OCI-M2 (cell line): Measurements from ENCODE around the gene RBL1.
"Not testable (repeated sequence)": the region's sequence is repeated elsewhere in the genome, so short reads cannot be mapped to it uniquely, and the experiment has no call there.

ENCODE experiments used
- DNase-seq: peaks from one replicate; lab custom pipeline; 2025; ENCODE audit not compliant: unreplicated experiment; lab: John Stamatoyannopoulos, UW

The RBL1 gene

DNA sequence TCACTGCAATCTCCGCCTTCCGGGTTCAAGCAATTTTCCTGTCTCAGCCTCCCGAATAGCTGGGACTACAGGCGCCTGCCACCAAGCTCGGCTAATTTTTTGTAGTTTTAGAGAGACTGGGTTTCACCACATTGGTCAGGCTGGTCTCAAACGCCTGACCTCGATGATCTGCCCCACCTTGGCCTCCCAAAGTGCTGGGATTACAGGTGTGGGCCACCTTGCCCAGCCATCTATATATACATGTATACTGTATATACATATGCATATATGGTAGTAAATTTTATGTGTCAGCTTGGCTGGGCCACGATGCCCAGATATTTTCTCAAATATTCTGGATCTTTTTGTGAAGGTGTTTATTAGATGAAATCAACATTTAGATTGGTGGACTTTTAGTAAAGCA, 18.8 kb downstream of the RBL1 start:
- no peak for DNase-seq

DNA sequence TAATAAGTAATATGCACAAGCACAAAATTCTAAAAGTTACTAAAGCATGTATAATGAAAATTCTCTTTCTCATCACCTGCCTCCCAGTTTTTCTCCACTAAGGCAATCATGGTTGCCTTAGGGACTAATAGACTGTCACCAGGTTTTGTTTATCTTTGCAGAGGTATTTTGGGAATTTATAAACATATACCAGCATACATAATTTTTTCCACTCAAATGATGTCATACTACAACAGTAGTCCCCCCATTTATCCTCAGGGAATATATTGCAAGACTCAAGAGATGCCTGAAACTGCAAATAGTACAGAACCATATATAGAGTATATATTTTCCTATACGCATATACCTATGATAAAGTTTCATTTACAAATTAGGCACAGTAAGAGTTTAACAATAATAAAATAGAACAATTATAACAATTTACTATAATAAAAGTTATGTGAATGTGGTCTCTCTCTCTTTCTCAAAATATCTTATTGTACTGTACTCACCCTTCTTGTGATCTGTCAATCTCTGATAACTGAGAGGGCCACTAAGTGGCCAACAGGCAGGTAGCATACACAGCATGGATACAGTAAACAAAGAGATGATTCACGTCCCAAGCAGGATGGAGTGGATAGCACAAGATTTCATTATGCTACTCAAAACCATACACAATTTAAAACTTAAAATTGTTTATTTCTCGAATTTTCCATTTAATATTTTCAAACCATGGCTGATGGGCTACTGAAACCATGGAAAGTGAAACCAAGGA, 19.7 kb downstream of the RBL1 start:
- DNase-seq = no peak

DNA sequence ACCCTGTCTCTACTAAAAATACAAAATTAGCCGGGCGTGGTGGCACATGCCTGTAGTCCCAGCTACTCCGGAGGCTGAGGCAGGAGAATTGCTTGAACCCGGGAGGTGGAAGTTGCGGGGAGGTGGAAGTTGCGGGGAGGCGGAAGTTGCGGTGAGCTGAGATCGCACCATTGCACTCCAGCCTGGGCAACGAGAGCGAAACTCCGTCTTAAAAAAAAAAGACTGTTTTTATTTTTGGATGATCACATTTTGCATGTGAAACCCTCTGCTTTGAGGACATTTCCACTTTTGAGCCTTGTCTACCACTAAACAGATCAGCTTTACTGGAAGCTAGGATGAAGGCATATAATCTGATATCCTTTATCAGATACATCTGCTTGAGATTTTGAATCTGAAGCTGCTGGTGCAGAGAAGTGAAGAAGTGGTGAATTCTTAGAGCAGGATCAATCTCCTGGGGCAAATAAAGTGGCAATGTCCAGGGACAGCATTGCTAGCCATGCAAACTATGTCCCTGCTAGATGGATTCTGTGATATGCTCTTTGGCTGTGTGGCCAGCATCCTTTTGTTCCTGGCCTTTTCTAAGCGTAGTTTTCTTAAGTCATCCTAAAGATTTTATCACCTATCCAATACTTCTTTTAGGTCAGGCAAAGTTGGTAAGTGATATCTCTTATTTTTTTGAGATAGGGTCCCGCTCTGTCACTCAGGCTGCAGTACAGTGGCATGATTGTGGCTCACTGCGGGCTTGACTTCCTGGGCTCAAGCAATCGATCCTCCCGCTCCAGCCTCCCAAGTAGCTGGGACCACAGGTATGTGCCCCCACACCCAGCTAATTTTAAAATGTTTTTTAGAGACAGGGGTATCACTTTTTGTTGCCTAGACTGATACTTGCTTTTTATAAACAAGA, 23.3 kb downstream of the RBL1 start:
- no peak for DNase-seq

DNA sequence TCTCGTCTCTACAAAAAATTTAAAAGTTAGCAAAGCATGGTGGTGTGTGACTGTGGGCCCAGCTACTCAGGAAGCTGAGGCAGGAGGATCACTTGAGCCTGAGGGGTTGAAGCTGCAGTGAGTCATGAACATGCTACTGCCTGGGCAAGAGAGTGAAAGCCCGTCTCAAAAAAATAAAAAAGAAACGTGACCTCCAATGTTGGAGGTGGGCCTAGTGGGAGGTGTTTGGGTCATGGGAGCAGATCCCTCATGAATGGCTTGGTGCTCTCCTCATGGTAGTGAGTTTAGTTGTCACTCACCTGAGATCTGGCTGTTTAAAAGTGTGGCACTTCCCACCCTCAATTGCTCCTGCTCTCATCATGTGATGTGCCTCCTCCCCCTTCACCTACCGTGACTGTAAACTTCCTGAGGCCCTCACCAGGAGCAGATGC, 24.3 kb downstream of the RBL1 start:
- DNase-seq = no peak

DNA sequence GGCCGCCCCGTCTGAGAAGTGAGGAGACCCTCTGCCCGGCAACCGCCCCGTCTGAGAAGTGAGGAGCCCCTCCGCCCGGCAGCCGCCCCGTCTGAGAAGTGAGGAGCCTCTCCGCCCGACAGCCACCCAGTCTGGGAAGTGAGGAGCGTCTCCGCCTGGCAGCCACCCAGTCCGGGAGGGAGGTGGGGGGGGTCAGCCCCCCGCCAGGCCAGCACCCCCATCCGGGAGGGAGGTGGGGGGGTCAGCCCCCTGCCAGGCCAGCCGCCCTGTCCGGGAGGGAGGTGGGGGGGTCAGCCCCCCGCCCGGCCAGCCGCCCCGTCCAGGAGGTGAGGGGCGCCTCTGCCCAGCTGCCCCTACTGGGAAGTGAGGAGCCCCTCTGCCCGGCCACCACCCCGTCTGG, 26.2 kb downstream of the RBL1 start:
- not testable (repeated sequence) for DNase-seq

DNA sequence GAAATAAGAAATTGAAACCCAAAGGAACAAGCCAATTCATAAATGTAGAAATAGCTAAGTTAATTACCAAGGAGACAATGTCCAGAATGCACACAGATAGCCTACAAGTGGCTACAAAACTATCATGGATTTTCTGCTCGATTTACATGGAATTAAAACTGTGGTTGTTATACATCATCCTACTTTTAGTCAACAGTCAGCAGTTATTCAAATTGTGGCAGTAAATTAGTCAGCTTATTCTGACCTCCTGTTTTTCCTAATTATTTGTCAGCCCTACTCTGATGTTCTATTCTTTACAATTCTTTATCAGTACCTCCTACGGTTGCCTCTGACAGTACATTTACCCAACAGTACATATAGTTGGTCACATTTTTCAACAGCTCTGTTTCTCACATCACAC, 29.6 kb downstream of the RBL1 start:
- no peak for DNase-seq

DNA sequence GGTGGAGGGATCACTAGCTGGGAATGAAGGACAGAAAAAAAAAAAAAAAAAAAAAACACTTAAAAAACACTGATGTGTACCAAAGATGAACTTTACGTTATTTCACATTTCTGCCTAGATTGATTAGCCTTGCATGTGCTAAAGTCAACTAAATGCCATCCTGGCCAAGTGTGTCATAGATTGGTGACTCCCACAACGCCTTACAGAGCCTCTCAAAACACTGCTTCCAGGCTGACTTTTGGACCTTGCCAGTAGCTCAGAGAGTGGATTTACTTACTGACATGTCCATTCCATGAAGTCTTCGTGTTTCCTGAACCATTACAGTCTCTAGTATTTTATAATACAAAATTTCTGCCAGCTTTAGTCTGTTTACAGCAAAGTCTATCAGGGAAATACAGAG, 40.5 kb downstream of the RBL1 start:
- DNase-seq = no peak

DNA sequence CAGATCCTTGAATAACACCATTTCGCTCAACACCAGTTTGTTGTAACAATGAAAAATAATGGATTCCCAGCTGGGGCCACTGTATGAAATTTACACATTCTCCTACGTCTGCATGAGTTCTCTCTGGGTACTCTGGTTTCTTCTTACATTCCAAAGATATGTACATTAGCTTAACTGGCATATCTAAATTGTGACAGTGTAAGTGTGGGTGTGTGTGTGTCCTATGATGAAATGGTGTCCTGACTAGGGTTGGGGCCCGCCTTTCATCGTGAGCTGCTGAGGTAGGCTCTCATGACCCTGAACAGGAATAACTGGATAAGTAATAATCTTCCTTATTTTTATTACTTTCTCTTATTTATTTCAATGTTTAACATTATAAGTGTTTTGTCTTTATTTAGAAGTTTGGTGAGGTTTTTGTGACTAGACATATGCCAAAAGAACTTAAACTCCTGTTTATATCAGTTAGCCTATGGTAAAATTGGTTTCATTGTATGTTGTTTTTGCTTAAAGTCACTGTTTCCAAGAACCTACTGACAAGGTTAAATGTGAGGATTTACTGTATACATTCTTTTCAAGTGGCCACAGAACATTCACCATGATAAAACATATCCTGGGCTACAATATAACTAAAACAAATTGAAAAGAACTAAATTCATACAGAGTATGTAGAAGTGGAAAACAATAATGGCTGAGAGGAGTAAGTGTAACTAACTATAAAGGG, 42.4 kb downstream of the RBL1 start:
- DNase-seq = no peak

DNA sequence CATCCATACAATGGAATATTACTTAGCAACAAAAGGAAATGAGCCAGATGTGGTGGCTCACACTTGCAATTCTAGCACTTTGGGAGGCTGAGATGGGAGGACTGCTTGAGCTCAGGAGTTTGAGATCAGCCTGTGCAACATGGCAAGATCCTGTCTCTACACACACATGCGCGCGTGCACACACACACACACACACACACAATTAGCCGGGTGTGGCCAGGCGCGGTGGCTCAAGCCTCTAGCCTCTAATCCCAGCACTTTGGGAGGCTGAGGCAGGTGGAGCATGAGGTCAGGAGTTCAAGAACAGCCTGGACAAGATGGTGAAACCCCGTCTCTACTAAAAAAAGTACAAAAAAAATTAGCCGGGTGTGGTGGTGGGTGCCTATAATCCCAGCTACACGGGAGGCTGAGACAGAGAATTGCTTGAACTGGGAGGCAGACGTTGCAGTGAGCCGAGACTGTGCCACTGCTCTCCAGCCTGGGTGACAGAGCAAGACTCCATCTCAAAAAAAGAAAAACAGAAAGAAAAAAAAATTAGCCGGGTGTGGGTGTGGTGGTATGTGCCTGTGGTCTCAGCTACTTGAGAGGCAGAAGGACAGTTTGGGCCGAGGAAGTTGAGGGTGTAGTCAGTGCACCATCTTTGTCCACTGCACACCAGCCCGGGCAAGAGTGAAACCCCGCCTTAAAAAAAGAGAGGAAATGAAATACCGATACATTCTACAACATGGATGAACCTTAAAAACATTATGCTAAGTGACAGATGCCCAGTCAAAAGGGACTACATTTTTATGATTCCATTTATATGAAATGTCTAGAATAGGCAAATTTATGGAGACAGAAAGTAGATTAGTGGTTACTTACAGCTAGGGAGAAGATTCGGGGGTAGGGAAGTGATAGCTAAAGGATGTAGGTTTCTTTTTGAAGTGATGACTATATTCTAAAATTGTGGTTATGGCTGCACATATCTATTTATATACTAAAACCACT, 52.5 kb downstream of the RBL1 start:
- DNase-seq = no peak

DNA sequence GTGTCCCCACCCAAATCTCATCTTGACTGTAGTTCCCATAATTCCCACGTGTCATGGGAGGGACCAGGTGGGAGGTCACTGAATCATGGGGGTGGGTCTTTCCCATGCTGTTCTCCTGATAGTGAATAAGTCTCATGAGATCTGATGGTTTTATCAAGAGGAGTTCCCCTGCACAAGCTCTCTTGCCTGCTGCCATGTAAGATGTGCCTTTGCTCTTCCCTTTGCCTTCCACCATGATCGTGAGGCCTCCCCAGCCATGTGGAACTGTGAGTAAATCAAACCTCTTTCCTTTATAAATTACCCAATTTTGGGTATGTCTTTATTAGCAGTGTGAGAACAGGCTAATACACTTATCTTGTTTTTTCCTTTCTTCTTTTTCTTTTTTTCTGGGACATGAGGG, 56.4 kb downstream of the RBL1 start:
- DNase-seq = not testable (repeated sequence)

DNA sequence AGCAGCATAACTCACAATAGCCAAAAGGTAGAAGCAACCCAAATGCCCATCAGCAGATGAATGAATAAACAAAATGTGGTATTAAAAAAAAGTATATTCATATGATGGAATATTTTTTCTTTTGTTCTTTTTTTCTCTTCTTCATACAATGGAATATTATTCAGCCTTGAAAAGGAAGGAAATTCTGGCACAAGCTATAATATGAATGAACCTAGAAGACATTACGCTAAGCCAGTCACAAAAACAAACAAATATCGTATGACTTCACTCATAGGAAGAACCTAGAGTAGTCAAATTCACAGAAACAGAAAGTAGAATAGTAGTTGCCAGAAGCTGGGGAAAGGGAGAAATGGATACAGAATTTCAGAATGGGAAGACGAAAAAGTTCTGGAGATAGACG, 63.7 kb downstream of the RBL1 start:
- no peak for DNase-seq

DNA sequence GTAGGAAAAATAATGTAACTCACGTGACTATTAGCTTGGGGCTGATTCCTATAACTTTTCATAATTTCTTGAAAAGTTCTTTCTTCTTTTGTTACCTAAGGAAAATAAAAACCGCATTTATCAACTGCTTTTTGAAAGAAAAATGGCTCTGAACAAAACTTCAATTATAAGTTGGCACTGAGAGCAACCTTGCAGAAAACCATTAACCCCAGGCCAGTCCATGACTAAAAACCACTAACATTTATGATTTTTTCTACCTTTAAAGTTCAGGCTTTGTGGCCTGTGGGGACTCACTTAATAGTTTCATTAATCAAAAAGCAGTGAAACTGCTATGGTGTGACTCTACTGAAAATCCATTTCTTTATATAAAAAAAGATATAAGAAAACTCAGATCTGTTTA, 75.2 kb downstream of the RBL1 start:
- DNase-seq = no peak

DNA sequence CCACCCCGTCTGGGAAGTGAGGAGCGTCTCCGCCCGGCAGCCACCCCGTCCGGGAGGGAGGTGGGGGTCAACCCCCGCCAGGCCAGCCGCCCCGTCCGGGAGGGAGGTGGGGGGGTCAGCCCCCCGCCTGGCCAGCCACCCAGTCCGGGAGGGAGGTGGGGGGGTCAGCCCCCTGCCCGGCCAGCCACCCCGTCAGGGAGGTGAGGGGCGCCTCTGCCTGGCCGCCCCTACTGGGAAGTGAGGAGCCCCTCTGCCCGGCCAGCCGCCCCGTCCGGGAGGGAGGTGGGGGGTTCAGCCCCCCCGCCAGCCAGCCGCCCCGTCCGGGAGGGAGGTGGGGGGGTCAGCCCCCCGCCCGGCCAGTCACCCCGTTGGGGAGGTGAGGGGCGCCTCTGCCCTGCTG, 83.2 kb downstream of the RBL1 start:
- DNase-seq = not testable (repeated sequence)

DNA sequence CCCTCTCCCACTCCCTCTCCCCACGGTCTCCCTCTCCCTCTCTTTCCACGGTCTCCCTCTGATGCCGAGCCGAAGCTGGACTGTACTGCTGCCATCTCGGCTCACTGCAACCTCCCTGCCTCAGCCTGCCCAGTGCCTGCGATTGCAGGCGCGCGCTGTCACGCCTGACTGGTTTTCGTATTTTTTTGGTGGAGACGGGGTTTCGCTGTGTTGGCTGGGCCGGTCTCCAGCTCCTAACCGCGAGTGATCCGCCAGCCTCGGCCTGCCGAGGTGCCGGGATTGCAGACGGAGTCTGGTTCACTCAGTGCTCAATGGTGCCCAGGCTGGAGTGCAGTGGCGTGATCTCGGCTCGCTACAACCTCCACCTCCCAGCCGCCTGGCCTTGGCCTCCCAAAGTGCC, 83.9 kb downstream of the RBL1 start:
- not testable (repeated sequence) for DNase-seq

DNA sequence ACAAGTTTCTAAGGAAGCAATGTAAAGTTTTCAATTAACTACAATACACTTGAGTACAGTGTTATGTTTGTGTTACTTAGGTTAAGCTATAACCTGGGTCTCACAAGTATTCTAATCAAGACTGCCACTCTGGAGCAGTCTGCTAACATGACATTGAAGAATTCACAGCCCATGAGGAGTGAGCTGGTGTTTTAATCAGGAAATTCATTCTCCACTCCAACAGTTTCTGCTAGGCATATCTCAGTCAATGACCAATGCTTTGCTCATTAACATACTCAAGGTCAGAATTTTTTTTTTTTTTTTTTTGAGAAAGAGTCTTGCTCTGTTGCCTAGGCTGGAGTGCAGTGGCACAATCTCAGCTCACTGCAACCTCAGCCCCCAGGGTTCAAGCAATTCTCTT, 84.7 kb downstream of the RBL1 start:
- no peak for DNase-seq

DNA sequence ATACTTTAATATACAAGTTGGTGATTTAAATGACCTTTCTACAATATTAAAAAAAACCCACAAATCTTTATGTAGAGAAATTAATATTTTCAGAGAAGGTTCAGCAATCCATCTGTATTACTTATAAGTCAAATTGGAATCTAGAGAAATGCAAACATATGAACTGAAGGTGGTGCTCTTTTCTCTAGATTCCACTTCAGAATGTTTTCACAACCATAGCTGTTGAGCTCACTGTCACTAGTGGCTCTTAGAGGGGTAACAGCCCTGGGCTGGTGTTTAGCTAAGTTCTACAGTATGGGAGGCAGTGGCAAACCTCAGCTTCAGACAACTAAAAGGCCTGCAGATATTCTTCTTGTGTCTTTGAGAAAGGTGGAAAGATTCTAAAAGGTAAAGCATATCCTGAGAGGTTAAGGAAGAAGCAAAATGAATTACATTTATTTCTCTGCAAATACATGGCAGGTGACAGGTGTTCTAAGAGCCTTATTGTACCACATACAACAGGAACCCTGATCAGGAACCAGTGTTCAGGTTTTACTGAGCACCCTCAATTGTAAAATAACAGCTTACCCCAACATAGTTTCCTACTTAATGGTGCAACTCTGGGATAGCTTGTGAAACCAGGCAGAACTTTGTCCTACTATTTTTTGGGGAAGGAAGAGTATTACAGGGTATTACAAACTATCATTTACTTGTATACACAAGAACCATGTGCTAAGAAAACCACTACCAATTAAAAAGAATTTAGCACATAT, 87.7 kb downstream of the RBL1 start:
- DNase-seq = no peak

DNA sequence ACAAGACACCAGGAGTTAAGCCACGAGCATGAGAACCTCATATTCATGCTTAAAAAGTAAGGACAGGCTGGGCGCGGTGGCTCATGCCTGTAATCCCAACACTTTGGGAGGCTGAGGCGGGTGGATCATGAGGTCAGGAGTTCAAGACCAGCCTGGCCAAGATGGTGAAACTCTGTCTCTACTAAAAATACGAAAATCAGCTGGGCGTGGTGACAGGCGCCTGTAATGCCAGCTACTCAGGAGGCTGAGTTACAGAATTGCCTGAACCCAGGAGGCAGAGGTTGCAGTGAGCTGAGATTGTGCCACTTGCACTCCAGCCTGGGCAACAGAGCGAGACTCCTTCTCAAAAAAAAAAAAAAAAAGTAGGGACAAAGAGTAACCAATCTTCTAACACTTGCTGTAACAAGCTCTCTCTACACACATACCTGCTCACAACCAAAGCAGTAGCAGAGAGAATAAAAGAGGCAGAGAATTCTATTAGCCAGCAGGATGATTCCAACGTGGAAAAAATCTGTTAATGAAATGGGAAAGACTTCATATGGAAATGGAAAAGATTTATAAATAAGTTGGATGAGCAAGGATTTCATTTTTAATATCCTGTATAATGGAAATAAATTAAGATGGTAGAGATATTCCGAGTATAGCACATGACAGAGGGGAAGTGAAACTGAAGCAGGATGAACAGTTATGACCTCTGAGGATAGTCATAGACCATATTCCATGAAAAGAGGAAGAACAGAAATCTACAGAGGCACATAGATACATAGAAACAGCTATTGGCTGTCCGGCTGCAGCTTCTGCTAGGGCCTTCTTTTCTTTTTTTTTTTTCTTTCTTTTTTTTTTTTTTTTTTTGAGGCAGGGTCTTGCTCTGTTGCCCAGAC, 90.5 kb downstream of the RBL1 start:
- not testable (repeated sequence) for DNase-seq

DNA sequence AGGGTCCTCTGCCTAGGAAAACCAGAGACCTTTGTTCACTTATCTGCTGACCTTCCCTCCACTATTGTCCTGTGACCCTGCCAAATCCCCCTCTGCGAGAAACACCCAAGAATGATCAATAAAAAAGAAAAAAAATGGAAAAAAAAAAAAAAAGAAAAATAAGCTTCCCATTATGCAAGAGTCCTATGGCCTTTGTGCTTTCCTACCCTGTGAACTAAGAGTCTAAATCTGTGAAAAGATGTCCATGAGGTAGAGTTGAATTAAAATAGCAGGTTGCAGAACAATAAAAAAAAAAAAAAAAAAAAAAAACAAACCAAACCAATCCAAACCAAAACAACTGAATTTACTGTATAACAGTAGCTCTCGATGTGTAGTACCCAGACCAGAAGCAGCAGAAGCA, 94.2 kb downstream of the RBL1 start:
- DNase-seq = not testable (repeated sequence)

DNA sequence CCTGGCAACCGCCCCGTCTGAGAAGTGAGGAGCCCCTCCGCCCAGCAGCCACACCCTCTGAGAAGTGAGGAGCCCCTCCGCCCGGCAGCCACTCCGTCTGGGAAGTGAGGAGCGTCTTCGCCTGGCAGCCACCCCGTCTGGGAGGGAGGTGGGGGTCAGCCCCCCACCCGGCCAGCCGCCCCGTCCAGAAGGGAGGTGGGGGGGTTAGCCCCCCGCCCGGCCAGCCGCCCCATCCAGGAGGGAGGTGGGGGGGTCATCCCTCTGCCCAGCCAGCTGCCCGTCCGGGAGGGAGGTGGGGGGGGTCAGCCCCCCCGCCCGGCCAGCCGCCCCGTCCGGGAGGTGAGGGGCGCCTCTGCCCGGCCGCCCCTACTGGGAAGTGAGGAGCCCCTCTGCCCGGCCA, 95.6 kb downstream of the RBL1 start:
- not testable (repeated sequence) for DNase-seq
